GM21528 (cell line): ENCODE data around the gene TIPARP.
A peak's percentile ranks its signal among the peaks of the same experiment; 100 is the strongest.

Experiments used
- ATAC-seq: cut with Tn5 transposase; IDR thresholded peaks from one replicate; pipeline ENCODE4 v1.9.1; 2021; ENCODE audit warnings: mild to moderate bottlenecking, moderate library complexity; ENCODE audit not compliant: unreplicated experiment, low FRiP score

TIPARP gene

GRCh38 chr3:156674046-156674910 is at the start of gene TIPARP:
Gene TIPARP (plus strand): TSS chr3:156674590. CDS start chr3:156677698, 3,108 bp downstream.
- peak; percentile 84 for ATAC-seq

- no peak for ATAC-seq
Measured at GRCh38 chr3:156626104-156626503, 48.3 kb upstream of the TIPARP start.

- no peak for ATAC-seq
Measured at GRCh38 chr3:156627946-156628569, 46.3 kb upstream of the TIPARP start.

GRCh38 chr3:156628836-156629618 is 45.4 kb upstream of the TIPARP start:
- no peak for ATAC-seq

- no peak for ATAC-seq
Measured at GRCh38 chr3:156630081-156630772, 44.2 kb upstream of the TIPARP start.

GRCh38 chr3:156630773-156631093 is 43.7 kb upstream of the TIPARP start:
- no peak for ATAC-seq

GRCh38 chr3:156631323-156631722 is 43.1 kb upstream of the TIPARP start:
- ATAC-seq: no peak

- no peak for ATAC-seq
Measured at GRCh38 chr3:156632601-156633000, 41.8 kb upstream of the TIPARP start.

- ATAC-seq: no peak
Measured at GRCh38 chr3:156633335-156633734, 41.1 kb upstream of the TIPARP start.

- no peak for ATAC-seq
Measured at GRCh38 chr3:156635034-156635433, 39.4 kb upstream of the TIPARP start.

GRCh38 chr3:156635973-156636372 is 38.4 kb upstream of the TIPARP start:
- no peak for ATAC-seq

- no peak for ATAC-seq
Measured at GRCh38 chr3:156637480-156638022, 36.8 kb upstream of the TIPARP start.

- no peak for ATAC-seq
Measured at GRCh38 chr3:156638271-156638670, 36.1 kb upstream of the TIPARP start.

GRCh38 chr3:156639414-156640023 is 34.9 kb upstream of the TIPARP start:
- no peak for ATAC-seq

- no peak for ATAC-seq
Measured at GRCh38 chr3:156641618-156641975, 32.8 kb upstream of the TIPARP start.

GRCh38 chr3:156642750-156643728 is 31.4 kb upstream of the TIPARP start:
- peak; percentile 32 for ATAC-seq

- peak; percentile 79 for ATAC-seq
Measured at GRCh38 chr3:156643729-156644389, 30.5 kb upstream of the TIPARP start.

GRCh38 chr3:156644958-156645357 is 29.4 kb upstream of the TIPARP start:
- ATAC-seq: no peak
